GM12892 (cell line): ENCODE data around the gene SMG6.

Experiments used
- DNase-seq: peaks from one replicate; pipeline ENCODE4 v3.0.0; 2011; ENCODE audit not compliant: insufficient read length
- FAIRE-seq: peaks from 2 replicates; lab custom pipeline; 2011; peaks lifted over from hg19 to GRCh38; lab: Jason Lieb, UNC
- POLR2A ChIP-seq: IDR thresholded peaks from 2 replicates; pipeline ENCODE4 v1.6.1; 2011; ENCODE audit warnings: low read depth, low read length, control low read depth
- POLR2AphosphoS5 ChIP-seq: IDR thresholded peaks from 2 replicates; pipeline ENCODE4 v1.6.1; 2011; ENCODE audit warnings: low read depth, low read length, control low read depth
- TAF1 ChIP-seq: IDR thresholded peaks from 2 replicates; pipeline ENCODE4 v1.6.1; 2011; ENCODE audit warnings: low read depth, mild to moderate bottlenecking, control low read depth, low read length, borderline replicate concordance

SMG6 gene

DNA sequence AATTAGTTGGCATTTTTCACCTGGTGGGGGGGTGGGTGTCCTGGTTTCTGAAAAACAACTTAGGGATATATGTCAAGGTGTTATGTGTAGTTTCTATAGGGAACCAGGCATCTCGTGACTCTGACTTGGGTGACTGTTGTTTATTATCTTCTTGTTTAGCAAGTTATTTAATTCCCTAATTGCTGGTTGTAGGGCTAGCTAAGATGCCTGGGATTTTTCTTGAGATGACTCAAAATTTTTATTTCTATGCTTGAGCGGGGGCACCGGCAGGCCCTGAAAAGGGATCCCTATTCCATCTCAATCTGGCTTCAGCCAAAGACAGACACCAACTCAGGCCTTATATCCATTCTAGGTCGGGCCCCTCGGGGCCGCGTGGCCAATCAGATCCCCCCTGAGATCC is 270.4 kb downstream of the SMG6 start:
- DNase-seq (no peak), FAIRE-seq (no peak)
- TF ChIP-seq POLR2A (no peak), TAF1 (no peak), POLR2AphosphoS5 (no peak)

DNA sequence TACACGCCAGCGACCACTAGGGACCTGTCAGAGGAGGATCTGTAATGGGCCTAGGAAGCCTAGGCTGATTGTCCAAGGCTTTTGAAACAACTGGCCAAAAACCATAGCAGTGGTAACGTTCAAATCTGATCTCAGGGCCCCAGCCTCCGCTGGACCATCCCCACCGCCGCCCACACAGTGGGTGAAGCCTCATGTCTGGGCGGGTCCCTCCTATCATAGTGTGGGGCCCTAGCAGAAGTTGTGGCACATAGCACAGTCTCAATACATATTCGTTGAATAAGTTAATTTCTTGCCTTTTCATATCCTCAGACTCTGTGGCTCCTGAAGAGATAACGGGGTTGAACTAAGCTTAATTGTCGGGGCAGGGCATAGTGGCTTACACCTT is 272.8 kb downstream of the SMG6 start:
- TF ChIP-seq POLR2A, result no peak
- TF ChIP-seq TAF1, result no peak
- no peak for TF ChIP-seq POLR2AphosphoS5
- FAIRE-seq (no peak), DNase-seq (no peak)

DNA sequence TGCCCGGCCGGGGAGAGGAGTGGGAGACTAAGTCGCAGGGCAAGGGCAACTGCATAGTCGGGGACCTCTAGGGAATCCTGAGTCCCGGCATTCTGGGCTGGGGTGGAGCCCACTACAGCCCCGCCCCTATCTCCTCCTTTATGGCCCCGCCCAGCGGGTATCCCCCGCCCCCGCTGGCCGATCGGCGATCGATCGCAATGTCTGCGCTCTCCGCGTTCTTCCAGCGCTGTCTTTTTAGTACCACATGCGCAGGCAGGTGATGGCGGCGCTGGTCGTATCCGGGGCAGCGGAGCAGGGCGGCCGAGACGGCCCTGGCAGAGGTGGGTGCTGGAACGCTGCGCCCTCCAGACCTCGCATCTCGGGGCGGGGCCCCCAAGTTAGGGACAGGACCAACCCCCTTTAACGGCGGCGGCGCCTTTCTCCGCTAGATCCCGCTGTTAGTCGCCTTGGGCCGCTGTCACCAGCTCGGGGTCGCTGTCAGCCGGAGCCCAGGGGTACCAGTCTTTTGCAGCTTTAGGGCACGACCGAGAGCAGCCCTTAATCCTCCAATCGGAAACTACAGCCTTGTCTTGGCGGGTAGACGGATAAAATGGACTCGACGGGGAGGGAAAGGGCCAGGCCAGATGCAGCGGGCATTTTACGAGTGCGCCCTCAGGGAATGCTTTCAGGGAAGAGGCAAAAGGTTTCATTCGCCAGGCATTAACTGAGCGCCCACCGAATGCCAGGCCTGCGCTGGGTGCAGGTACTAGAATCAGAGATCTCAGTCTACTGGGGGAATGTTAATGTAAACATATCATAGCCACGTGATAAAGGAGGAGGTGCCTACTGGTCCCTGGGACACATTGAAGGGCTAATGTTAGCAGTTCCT is 273.4 kb downstream of the SMG6 start, which contains the start of gene DPH1:
DPH1 (plus strand) TSS at position 243 of the 868 bp plus-strand sequence; CDS start at position 260, 17 bp downstream.
- FAIRE-seq (peak; percentile 96), DNase-seq (peak; percentile 91)
- TF ChIP-seq TAF1, result peak; percentile 78; the same call in 1 of the 2 replicates
- TF ChIP-seq POLR2AphosphoS5, result no peak; the same call in 1 of the 2 replicates
- TF ChIP-seq POLR2A, result peak; percentile 66

DNA sequence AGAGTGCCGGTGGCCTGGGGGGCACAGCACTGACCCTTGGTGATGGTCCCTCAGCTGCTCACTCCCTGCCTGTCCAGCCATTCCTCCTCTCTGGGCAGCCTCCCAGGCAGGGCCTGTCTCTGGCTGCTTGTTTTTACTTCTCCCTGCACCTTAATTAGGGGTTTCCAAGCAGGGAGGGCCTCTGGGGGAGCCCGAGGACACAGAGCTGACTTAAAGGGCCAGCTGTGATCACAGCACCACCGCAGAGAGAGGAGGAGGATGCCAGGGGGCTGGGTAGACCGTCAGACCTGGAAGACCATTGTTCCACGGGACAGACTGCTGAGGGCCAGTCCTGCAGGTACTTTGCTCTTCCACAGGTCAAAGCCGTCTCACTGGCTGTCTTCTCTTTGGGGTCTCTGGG is 274.8 kb downstream of the SMG6 start:
- FAIRE-seq (no peak), DNase-seq (no peak)
- TF ChIP-seq POLR2A, result no peak
- no peak for TF ChIP-seq TAF1

DNA sequence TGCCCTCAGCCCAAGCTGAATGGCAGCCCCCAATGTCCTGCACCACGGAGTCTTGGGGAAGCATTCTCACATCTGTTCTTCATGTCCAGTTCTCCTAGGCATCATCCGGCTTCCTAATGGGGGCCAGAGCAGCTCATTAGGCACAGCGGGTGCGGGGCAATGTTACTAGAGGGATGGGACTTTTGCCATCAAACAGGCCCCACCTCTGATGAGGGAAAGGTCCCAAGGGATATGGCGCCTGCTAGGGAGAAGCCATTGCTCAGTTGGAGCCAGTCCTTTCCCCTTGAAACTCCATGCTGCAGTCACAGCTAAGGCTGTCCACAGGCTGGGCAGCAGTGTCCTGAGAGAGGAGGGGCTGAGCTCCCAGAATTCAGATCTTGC is 275.4 kb downstream of the SMG6 start:
- no peak for FAIRE-seq

DNA sequence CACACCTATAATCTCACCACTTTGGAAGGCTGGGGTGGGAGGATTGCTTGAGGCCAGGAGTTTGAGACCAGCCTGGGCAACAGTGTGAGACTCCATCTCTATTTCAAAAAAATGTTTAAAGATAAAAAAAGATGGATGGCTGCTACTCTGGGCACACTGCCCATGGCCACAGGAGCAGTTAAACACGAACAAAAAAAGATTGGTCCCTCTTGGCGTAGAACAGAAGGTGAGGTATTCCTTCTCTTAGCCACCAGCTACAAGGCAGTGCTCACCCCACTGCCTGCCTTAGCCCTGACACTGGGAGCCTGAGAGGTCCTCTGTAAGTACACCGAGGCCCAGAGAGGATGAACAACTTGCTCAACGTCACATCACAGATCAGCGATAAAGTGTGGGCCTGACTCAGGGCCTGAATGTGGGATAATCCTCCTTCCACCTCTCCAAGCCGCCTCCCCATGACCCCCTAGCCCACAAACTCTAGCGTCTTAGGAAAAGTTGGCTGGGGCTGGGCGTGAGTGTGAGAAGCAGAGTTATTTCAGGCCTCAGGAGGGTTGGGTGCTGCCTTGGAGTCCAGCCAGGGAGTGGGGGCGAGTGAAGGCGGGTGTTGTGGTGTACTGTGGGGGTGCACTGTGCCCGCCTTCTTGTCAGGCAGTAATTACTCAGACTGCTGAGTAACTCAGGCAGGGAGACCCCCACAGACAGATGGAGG is 275.9 kb downstream of the SMG6 start:
- FAIRE-seq (no peak), DNase-seq (no peak)
- TF ChIP-seq POLR2A (no peak), TAF1 (no peak), POLR2AphosphoS5 (no peak)

More for the DNA sequence above, 275.4 kb downstream of the SMG6 start:
- TF ChIP-seq POLR2A, result no peak
- no peak for DNase-seq

DNA sequence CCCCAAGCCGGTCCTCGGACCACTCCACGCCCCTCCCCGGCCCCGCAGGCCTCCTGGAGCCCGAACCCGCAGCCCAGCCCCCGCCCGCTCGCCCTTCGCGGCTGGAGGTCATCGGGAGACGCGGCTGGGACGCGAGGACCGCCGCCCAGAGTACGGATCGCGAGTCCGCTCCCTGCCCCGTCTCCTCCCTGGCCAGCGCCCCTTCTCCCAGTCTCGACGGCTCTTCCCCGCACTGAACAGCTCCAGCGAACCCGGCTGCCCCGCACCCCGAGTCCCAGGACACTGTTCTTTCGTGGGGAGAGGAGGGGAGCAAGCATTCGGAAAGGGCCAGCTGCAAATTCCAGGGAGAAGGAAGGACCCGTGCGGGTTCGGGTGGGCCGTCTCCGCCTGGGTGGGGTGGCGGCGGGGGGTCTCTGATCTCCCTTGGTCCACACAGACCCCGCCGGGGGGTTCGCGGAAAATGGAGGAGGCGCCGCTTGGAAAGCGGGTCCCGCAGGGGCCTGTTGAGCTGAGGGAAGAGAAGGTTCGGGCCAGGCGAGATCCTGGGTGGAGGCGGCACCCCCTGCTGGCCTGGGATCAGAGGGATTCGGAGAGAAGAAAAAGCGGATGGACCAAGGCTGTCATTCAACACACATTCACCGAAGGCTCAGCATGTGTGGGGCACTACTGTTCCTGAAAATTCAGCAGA is 277.8 kb downstream of the SMG6 start:
- no peak for FAIRE-seq
- TF ChIP-seq POLR2AphosphoS5 (no peak), TAF1 (no peak), POLR2A (no peak)

DNA sequence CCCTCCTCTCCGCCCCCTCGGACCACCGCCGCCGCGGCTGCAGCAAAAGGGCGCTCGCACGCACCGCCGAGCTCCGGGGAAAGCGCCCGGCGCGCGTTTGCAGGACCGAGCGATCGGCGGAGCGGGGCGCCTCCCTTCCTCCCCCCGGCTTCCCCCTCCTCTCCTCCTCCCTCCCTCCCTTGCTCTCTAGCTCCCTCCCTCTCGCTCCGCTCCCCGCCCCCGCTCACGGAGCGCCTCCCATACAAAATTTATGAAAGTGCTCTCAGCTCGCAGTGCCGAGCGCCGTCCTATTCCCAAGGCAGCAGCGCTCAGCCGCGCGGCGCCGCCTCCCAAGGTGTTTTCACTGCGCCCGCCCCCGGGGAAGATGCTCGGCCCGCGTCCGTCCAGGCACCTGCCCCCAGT is 278.4 kb downstream of the SMG6 start, which contains the start of gene RTN4RL1:
RTN4RL1 (minus strand) TSS at position 115 of the 402 bp plus-strand sequence. CDS start 469 bp downstream, outside the sequence.
- no peak for FAIRE-seq
- TF ChIP-seq POLR2A (no peak), POLR2AphosphoS5 (no peak), TAF1 (no peak)
- DNase-seq, result no peak

More for the DNA sequence above, 277.8 kb downstream of the SMG6 start:
- no peak for DNase-seq

DNA sequence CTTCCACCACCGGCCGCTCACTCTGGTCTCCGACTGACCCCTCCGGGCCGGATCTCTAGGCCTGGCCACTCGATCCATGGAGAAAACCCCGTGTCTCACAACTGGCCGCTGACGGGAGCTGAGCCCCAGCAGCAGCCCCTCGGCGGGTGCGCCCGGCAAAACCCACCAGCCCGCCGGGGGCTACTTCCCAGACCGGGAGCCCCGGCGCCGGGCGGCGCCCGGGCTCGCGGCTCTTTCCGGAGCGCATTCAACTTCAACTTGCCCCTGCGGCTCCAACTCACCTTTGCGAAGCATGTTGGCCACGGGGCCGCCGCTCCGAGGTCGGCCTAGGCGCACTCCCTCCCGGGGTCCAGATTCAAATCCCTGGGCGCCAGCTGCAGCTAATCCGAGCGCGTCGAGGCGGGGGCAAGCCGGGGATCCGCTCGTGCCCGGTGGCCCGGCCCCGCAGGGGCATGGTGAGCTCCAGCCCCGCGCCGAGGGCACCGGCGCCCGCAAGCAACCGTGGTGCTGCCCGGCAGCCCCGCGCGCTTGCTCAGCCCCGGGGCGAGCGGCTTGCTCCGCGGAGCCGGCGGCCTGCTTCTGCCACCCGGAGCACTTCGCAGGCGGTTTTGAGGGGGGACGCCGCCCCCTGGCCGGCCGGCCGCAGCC is 278.9 kb downstream of the SMG6 start:
- FAIRE-seq (no peak), DNase-seq (no peak)
- TF ChIP-seq POLR2A (no peak), TAF1 (no peak), POLR2AphosphoS5 (no peak)

DNA sequence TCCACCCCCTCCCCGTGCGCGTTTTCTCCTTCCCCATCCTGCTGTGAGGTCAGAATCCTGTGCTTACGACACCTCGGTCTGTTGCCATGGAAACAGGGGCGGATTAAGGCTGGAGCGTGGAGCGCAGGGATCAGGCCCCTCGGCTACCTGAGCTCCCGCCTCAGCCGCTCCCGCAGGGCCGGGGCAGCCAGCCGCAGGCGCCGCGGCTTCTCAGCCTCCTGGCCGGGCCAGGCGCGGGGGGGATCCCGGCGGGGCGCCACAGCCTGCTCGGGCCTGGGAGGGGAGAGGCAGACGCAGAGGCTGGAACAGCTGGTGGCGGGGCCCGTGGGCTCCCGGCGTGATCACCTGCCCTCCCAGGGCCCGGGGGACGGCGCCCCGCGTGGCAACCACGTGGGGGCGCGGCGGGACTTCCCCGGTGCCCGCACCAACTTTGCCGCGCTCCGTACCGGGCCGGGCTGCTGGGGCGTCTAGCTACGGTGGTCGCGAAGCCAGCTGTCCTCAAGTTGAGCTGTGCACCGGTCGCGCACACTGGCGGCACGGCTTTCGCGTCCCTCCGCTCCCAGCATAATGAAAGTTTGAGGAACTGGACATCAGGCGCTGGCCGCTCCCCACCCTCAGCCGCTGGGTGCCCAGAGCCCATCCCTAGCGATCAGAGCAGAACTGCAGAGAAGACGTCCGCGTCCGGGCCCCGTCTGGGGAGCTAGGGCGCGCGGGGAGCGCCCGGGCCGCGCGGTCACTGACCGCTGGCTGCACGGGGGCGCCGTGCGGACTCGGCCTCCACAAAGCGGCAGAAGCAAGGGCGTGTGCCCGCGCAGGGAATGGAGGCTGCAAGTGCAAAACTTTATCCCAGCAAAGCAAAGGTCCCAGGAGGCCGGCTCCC is 279.7 kb downstream of the SMG6 start:
- DNase-seq, result no peak

More for the DNA sequence above, 279.7 kb downstream of the SMG6 start:
- no peak for FAIRE-seq
- no peak for TF ChIP-seq POLR2AphosphoS5
- no peak for TF ChIP-seq TAF1
- TF ChIP-seq POLR2A, result no peak
